Endothelial cell of umbilical vein (primary cell): ENCODE results near the gene TF.

ENCODE experiments used
- CTCF ChIP-seq, 2 donors: IDR thresholded peaks; 1 replicate in 1 of 2; 2 replicates in 1 of 2; pipeline ENCODE4 v1.5.1; 2011; ENCODE audit warnings: low read length in 2 of 2, mild to moderate bottlenecking in 2 of 2, moderate library complexity in 2 of 2, control low read depth in 1 of 2, inconsistent platforms in 1 of 2, low read depth in 1 of 2; ENCODE audit not compliant: insufficient read depth in 1 of 2; ENCODE audit errors: extremely low read depth in 1 of 2
- EZH2 ChIP-seq: IDR thresholded peaks from 2 replicates; pipeline ENCODE4 v1.6.1; 2012; ENCODE audit warnings: borderline replicate concordance, low read depth, mild to moderate bottlenecking, moderate library complexity, low read length, inconsistent platforms; ENCODE audit not compliant: severe bottlenecking
- GATA2 ChIP-seq: IDR thresholded peaks from 2 replicates; pipeline ENCODE4 v1.7.0; 2011; ENCODE audit warnings: low read depth, mild to moderate bottlenecking, moderate library complexity, mixed read lengths, low read length; ENCODE audit not compliant: insufficient read length, insufficient read depth
- POLR2A ChIP-seq: IDR thresholded peaks from 2 replicates; pipeline ENCODE4 v1.6.1; 2012; ENCODE audit warnings: low read depth, mild to moderate bottlenecking, control low read depth, low read length
- POLR2AphosphoS5 ChIP-seq: IDR thresholded peaks from 2 replicates; pipeline ENCODE4 v1.6.1; 2012; ENCODE audit warnings: low read depth, mild to moderate bottlenecking, control low read depth, low read length, moderate library complexity; ENCODE audit not compliant: insufficient read depth

GRCh38 chr3:133820889-133821675 is 74.9 kb downstream of the TF start:
- TF ChIP-seq CTCF (IDR thresholded peaks at IDR 0.05; ENCODE audit: extremely low read depth in 1 of 2, insufficient read depth in 1 of 2, low read depth in 1 of 2, low read length in 2 of 2) (no peak), EZH2 (no peak), POLR2AphosphoS5 (no peak), POLR2A (no peak), GATA2 (no peak)
